ENCODE results near the gene PRKN. TPM values are rescaled to one million over a fixed set of nuclear protein-coding genes. Genes with fewer than 3 reads are reported as not detected.

Gene PRKN
- total RNA-seq, 4 donors from 2014 or later, result 5.5 to 17.9 (median 6.8) TPM

DNA sequence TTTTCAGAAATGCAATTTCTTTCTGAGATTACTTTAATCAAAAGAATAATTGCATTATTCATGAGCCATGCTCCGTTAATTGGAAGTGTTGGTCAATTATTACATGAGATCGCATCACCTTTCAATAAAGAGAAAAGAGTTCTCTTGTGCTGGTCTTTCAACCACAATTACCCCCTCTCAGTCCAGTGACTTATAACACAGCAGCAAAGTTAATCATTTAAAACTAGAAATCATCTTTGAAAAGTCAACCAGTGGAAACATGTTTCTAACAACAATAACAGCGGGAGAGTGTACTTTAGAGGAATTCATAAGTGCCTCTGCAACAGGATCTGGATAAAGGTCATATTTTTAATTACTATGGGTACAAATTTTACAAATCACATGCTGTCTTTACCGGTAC lies 1069.4 kb downstream of the PRKN start:
- no peak overlapping the region for H3K27ac ChIP-seq
- no peak for DNase-seq (ENCODE audit: low spot score in 2 of 2)
- 62 to 66% methylated on average over 4 of the region's 4 CpGs for WGBS, 2 donors
- H3K9me3 ChIP-seq, result no peaks in the 10 kb centered on the region
- no peaks in the 10 kb centered on the region for H3K27me3 ChIP-seq
- no peak overlapping the region for H3K4me3 ChIP-seq
- TF ChIP-seq POLR2A (IDR thresholded peaks at IDR 0.05) (no peak), EP300 (IDR thresholded peaks at IDR 0.05) (no peak)
- TF ChIP-seq, protein P1, sequence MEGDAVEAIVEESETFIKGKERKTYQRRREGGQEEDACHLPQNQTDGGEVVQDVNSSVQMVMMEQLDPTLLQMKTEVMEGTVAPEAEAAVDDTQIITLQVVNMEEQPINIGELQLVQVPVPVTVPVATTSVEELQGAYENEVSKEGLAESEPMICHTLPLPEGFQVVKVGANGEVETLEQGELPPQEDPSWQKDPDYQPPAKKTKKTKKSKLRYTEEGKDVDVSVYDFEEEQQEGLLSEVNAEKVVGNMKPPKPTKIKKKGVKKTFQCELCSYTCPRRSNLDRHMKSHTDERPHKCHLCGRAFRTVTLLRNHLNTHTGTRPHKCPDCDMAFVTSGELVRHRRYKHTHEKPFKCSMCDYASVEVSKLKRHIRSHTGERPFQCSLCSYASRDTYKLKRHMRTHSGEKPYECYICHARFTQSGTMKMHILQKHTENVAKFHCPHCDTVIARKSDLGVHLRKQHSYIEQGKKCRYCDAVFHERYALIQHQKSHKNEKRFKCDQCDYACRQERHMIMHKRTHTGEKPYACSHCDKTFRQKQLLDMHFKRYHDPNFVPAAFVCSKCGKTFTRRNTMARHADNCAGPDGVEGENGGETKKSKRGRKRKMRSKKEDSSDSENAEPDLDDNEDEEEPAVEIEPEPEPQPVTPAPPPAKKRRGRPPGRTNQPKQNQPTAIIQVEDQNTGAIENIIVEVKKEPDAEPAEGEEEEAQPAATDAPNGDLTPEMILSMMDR (IDR thresholded peaks at IDR 0.05), result no peak
- peaks cover 0 to 6% (median 0%) of the 10 kb centered on the region in 3 donors for H3K36me3 ChIP-seq
- H3K4me1 ChIP-seq, result no peaks in the 10 kb centered on the region

DNA sequence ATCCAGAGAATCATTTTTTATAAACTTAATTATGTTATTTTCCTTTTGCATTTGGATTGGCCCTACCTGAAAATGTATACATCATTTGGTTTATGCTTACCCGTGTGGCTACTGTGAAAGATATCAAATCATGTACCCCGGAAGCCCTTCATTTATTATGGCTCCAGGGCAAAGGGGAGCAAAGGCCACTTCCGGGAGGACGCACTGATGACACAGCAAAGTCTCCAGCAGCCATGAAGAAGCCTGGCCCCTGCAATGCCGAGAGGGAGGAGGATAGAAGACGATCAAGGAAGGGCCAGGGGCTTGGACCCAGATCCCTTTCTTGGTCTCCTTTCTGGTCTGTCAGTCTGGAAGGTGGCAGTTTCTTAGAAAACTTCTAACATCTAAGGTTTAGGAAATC lies 1073.4 kb downstream of the PRKN start:
- no peak overlapping the region for H3K4me3 ChIP-seq
- DNase-seq (ENCODE audit: low spot score in 2 of 2), result no peak

DNA sequence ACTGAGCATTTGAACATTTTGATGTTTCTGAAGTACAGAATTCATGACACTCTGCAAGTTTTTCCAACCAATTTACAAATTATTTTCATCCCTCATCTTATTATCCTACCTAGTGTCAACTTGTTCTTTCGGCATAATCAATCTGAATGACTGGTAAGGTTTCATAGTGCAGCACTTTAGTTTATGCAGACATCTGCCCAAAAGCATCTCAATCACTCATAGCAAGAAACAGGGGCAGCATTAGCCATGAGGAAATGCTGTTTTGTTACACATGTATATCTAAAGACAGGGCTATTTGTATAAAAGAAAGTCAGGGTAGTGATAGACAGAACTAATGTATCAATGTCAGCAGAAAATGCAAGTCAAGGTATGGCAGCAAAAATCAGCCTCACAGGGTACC lies 1075.6 kb downstream of the PRKN start:
- Histone ChIP-seq H3K4me1 (no peaks in the 10 kb centered on the region), H3K9me3 (peaks cover 0 to 12% (median 0%) of the 10 kb centered on the region in 4 donors), H3K27me3 (no peaks in the 10 kb centered on the region), H3K4me3 (no peak overlapping the region), H3K36me3 (peaks cover 0 to 6% (median 0%) of the 10 kb centered on the region in 3 donors), H3K27ac (no peak overlapping the region)
- 88 to 95% methylated on average over 1 of the region's 1 CpG for WGBS, 2 donors
- no peak for DNase-seq (ENCODE audit: low spot score in 2 of 2)
- TF ChIP-seq POLR2A (IDR thresholded peaks at IDR 0.05) (no peak), EP300 (IDR thresholded peaks at IDR 0.05) (no peak)
- TF ChIP-seq, protein P1 (IDR thresholded peaks at IDR 0.05), result no peak

More for the DNA sequence above, 1073.4 kb downstream of the PRKN start:
- no peak overlapping the region for H3K27ac ChIP-seq
- H3K27me3 ChIP-seq, result no peaks in the 10 kb centered on the region
- peaks cover 0 to 6% (median 0%) of the 10 kb centered on the region in 3 donors for H3K36me3 ChIP-seq
- TF ChIP-seq POLR2A (IDR thresholded peaks at IDR 0.05) (no peak), EP300 (IDR thresholded peaks at IDR 0.05) (no peak)
- TF ChIP-seq, protein P1 (IDR thresholded peaks at IDR 0.05), result no peak
- H3K9me3 ChIP-seq, result peaks cover 0 to 12% (median 0%) of the 10 kb centered on the region in 4 donors
- WGBS, 2 donors, result 84 to 85% methylated on average over 6 of the region's 6 CpGs
- no peaks in the 10 kb centered on the region for H3K4me1 ChIP-seq

DNA sequence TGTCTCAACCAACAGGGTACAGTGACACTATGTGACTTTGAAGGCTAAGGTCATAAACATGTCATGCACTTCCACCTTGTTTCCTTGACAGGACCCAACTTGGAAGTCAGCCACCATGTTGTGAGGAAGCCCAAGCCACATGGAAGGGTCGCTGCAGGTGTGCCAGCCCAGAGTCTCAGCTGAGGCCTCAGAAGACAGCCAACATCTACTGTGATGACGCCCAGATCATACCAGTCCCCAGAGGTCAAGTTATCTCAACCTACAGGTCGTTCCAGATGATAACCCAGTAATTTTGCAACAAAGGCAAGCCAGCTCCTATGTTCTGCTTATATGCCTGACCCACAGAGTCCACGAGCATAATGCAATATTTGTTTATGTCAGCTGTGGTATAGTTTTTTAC lies 1077.7 kb downstream of the PRKN start:
- Histone ChIP-seq H3K27me3 (no peaks in the 10 kb centered on the region), H3K27ac (no peak overlapping the region), H3K9me3 (peaks cover 0 to 12% (median 0%) of the 10 kb centered on the region in 4 donors), H3K4me1 (no peaks in the 10 kb centered on the region), H3K4me3 (no peak overlapping the region), H3K36me3 (peaks cover 0 to 4% (median 0%) of the 10 kb centered on the region in 3 donors)
- no peak for DNase-seq (ENCODE audit: low spot score in 2 of 2)
- TF ChIP-seq, protein P1 (IDR thresholded peaks at IDR 0.05), result no peak
- TF ChIP-seq EP300 (IDR thresholded peaks at IDR 0.05) (no peak), POLR2A (IDR thresholded peaks at IDR 0.05) (no peak)
- 77 to 88% methylated on average over 4 of the region's 4 CpGs for WGBS, 2 donors

DNA sequence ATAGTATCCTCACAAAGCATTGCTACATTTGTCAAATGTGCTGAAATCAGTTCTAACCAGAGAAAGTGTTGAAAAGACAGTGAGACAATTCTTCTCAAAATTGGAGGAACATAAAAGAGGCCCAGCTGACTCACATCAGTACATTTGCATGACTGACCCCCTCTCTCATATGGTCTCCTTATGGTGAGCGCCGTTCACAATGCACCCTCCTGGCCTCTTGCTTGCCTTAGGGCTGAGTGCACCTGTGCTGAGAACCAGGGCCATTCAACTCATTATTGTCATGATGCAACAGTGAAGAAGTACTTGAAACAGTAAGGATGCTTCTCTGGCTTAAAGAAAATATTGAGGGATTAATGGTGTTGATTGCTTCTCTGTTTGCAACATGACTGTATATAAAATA lies 1078.5 kb downstream of the PRKN start:
- 77 to 88% methylated on average over 2 of the region's 2 CpGs for WGBS, 2 donors
- H3K36me3 ChIP-seq, result no peaks in the 10 kb centered on the region

More for the DNA sequence above, 1078.5 kb downstream of the PRKN start:
- H3K27ac ChIP-seq, result no peak overlapping the region
- no peaks in the 10 kb centered on the region for H3K4me1 ChIP-seq
- TF ChIP-seq EP300 (IDR thresholded peaks at IDR 0.05), result no peak
- TF ChIP-seq, protein P1 (IDR thresholded peaks at IDR 0.05), result no peak
- TF ChIP-seq POLR2A (IDR thresholded peaks at IDR 0.05), result no peak
- H3K9me3 ChIP-seq, result peaks cover 0 to 12% (median 0%) of the 10 kb centered on the region in 4 donors
- H3K27me3 ChIP-seq, result no peaks in the 10 kb centered on the region
- no peak for DNase-seq (ENCODE audit: low spot score in 2 of 2)
- no peak overlapping the region for H3K4me3 ChIP-seq

All from tibial nerve (tissue), 4 donors.